ENCODE data around the gene FOXJ2. TPM values are rescaled to one million over a fixed set of nuclear protein-coding genes. Genes with fewer than 3 reads are reported as not detected.
"Not testable (repeated sequence)": the region's sequence is repeated elsewhere in the genome, so short reads cannot be mapped to it uniquely, and the experiment has no call there.

FOXJ2 gene
- total RNA-seq, 4 donors from 2014 or later: 19.4 to 27.2 (median 23.5) TPM

DNA sequence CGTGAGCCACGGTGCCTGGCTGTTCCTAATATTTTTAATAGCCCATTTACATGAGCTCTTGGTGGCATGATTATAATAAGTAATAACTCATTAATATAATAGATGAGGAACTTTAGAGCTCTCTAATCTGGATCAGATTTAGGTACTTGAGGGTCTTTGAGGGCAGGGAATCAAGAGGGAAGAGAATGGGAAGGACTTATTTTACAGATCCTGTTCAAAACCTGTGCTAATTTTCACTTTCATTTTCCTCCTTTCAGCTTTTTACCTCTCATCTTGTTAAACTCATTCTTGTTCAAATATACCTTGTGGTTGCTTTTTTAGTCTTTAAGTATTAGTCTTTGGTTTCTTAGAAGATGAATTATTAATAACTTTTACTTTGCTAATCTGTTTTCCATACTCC lies 55.1 kb downstream of the FOXJ2 start:
- no peak for DNase-seq (ENCODE audit: low spot score in 2 of 2)
- no peak overlapping the region for H3K4me3 ChIP-seq (ENCODE audit: low read depth, poor library complexity, severe bottlenecking)
- intact Hi-C loops (cut with DNase I; ENCODE audit: low total_unique reads): loop anchor here (2.0 kb wide), 1 partner anchor 33 kb away; no protein-coding TSS in a partner anchor
- TF ChIP-seq, protein P1, sequence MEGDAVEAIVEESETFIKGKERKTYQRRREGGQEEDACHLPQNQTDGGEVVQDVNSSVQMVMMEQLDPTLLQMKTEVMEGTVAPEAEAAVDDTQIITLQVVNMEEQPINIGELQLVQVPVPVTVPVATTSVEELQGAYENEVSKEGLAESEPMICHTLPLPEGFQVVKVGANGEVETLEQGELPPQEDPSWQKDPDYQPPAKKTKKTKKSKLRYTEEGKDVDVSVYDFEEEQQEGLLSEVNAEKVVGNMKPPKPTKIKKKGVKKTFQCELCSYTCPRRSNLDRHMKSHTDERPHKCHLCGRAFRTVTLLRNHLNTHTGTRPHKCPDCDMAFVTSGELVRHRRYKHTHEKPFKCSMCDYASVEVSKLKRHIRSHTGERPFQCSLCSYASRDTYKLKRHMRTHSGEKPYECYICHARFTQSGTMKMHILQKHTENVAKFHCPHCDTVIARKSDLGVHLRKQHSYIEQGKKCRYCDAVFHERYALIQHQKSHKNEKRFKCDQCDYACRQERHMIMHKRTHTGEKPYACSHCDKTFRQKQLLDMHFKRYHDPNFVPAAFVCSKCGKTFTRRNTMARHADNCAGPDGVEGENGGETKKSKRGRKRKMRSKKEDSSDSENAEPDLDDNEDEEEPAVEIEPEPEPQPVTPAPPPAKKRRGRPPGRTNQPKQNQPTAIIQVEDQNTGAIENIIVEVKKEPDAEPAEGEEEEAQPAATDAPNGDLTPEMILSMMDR (IDR thresholded peaks at IDR 0.05): no peak
- 90 to 93% methylated on average over 2 of the region's 2 CpGs for WGBS, 2 donors

DNA sequence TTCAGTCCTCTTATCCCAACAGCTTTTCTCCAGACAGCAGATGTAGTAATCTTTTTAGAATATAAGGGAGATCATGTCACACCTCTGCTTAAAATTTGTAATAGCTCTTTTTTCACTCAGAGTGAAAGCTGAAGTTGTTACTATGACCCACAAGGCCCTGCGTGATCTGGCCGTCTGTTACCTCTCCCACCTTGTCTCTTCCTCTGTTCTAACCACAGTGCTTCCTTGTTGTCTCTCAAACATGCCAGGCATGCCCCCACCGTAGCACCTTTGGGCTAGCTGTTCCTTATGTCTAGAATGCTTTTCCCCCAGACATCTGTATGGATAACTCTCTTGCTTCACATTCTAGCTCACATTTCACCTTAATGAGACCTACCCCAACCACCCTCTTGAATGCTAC lies 56.1 kb downstream of the FOXJ2 start:
- DNase-seq (ENCODE audit: low spot score in 2 of 2): no peak
- TF ChIP-seq POLR2A (IDR thresholded peaks at IDR 0.05): no peak
- TF ChIP-seq, protein P1 (IDR thresholded peaks at IDR 0.05): no peak
- no peak overlapping the region for H3K4me3 ChIP-seq (ENCODE audit: low read depth, poor library complexity, severe bottlenecking)
- 65 to 79% methylated on average over 3 of the region's 3 CpGs for WGBS, 2 donors
- intact Hi-C loops (cut with DNase I; ENCODE audit: low total_unique reads): loop anchor here (2.0 kb wide), 1 partner anchor 34 kb away; no protein-coding TSS in a partner anchor

DNA sequence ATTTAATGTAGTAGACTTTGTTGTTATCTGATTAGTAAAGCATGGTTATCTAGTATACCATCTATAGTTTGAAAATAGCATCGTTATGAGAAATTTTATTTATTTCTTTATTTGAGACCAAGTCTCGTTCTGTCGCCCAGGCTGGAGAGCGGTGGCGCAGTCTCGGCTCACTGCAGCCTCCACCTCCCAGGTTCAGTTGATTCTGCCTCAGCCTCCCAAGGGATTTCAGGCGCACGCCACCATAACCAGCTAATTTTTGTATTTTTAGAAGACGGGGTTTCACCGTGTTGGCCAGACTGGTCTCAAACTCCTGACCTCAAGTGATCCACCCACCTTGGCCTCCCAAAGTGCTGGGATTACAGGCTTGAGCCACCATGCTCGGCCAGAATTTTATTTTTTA lies 56.8 kb downstream of the FOXJ2 start:
- H3K4me3 ChIP-seq (ENCODE audit: low read depth, poor library complexity, severe bottlenecking); DNase-seq (ENCODE audit: low spot score in 2 of 2): not testable (repeated sequence)
- WGBS, 2 donors: 89 to 92% methylated on average over 11 of the region's 11 CpGs
- intact Hi-C loops (cut with DNase I; ENCODE audit: low total_unique reads): loop anchor here (2.0 kb wide), 1 partner anchor 34 kb away; no protein-coding TSS in a partner anchor

DNA sequence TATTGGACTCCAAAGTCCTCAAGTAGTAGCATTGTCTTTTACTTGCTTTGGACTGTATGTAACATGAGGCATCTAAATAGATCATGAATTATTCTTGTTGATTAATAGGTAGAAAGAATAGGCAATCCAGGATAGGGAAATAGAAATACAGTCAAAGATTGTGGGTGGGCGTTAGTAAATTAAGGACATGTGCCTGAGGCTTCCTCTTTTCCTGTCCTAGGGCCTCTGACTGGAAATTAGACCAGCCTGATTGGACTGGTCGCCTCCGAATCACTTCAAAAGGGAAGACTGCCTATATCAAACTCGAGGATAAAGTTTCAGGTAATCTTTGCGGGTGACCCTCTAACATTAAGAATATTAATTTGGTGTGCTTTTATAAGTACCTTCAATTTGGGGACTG lies 57.2 kb downstream of the FOXJ2 start:
- TF ChIP-seq POLR2A (IDR thresholded peaks at IDR 0.05): no peak
- TF ChIP-seq, protein P1 (IDR thresholded peaks at IDR 0.05): no peak
- 82 to 88% methylated on average over 5 of the region's 5 CpGs for WGBS, 2 donors

DNA sequence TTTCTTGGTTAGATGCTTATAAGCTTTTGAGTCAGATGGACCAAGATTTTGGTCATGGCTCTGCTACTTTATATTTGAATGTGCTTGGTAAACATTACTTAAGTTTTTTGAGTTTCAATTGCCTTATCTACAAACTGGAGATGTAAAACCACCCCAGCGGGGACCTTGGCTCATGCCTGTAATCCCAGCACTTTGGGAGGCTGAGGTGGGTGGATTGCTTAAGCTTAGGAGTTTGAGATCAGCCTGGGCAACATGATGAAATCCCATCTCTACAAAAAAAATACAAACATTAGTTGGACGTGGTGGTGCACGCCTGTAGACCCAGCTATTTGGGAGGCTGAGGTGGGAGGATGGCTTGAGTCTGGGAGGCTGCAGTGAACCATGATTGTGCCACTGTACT lies 60.8 kb downstream of the FOXJ2 start:
- TF ChIP-seq, protein P1 (IDR thresholded peaks at IDR 0.05): no peak
- TF ChIP-seq POLR2A (IDR thresholded peaks at IDR 0.05): no peak
- 96 to 97% methylated on average over 3 of the region's 3 CpGs for WGBS, 2 donors
- DNase-seq (ENCODE audit: low spot score in 2 of 2): no peak
- intact Hi-C loops (cut with DNase I; ENCODE audit: low total_unique reads): no loop called here
- H3K4me3 ChIP-seq (ENCODE audit: low read depth, poor library complexity, severe bottlenecking): no peak overlapping the region

More for the DNA sequence above, 57.2 kb downstream of the FOXJ2 start:
- H3K4me3 ChIP-seq (ENCODE audit: low read depth, poor library complexity, severe bottlenecking): no peak overlapping the region
- intact Hi-C loops (cut with DNase I; ENCODE audit: low total_unique reads): loop anchor here (2.0 kb wide), 1 partner anchor 35 kb away; no protein-coding TSS in a partner anchor
- no peak for DNase-seq (ENCODE audit: low spot score in 2 of 2)

DNA sequence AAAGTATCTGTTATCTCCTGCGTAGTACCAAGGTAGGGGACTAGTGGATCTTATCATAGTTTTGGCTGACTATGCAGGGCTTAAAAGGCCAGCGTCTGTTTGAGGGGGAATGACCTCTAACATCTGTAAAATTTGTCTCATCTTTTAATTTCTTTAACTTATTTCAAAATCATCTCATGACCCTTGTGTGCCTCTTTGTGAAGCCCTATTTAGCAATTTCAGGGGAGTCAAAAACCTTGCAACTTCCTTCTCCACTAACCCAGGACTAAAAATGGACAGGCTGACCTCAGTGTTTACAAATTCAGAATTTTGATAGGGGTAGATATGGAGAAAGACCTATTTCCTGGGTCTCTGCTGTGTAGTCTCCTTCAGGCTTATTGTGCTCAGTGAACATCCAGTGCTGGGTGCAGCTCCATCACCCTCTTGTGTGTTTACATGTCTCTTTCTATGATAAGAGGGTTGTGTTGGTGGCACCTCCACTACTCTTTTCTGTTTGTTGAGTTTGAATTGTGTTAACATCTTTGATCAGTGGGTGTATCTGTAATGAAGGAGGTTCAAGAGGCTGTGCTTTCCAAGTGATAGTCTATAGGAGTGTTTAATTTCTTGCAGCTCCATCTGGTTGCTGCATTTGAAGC lies 63.9 kb downstream of the FOXJ2 start:
- intact Hi-C loops (cut with DNase I; ENCODE audit: low total_unique reads): no loop called here
- no peak overlapping the region for H3K4me3 ChIP-seq (ENCODE audit: low read depth, poor library complexity, severe bottlenecking)
- TF ChIP-seq, protein P1 (IDR thresholded peaks at IDR 0.05): no peak
- no peak for DNase-seq (ENCODE audit: low spot score in 2 of 2)
- WGBS, 2 donors: 92 to 100% methylated on average over 2 of the region's 2 CpGs

Measured in lower leg skin (tissue), 4 donors.